Calu3 (cell line): Measurements from ENCODE around the gene NLGN1. TPM values are rescaled to one million over a fixed set of nuclear protein-coding genes. Genes with fewer than 3 reads are reported as not detected.
"Not testable (repeated sequence)": the region's sequence is repeated elsewhere in the genome, so short reads cannot be mapped to it uniquely, and the experiment has no call there.

ENCODE experiments used
- BruUV-seq: library from RNA; stranded (reverse); fragments of 400-500 nt; replicated peaks from 2 replicates; lab custom pipeline; 2021; lab: Mats Ljungman, UMichigan
- CTCF ChIA-PET: fragments of 300-600 bp; sonication (Branson Sonifier 250); formaldehyde crosslinking; loops from one replicate; lab custom pipeline; 2022; ENCODE audit warnings: antibody characterized with exemption; lab: Charles Lee
- DNase-seq: peaks from one replicate; pipeline ENCODE4 v3.0.0; 2022
- H3K27ac Mint-ChIP-seq: one replicate; pipeline ENCODE4 v1.8.0; 2022; ENCODE audit warnings: mixed read lengths; ENCODE audit not compliant: unreplicated experiment
- H3K27me3 Mint-ChIP-seq: one replicate; pipeline ENCODE4 v1.8.0; 2022; ENCODE audit warnings: mixed read lengths; ENCODE audit not compliant: unreplicated experiment
- H3K36me3 Mint-ChIP-seq: one replicate; pipeline ENCODE4 v1.8.0; 2022; ENCODE audit warnings: mild to moderate bottlenecking, moderate library complexity, mixed read lengths; ENCODE audit not compliant: insufficient read depth, unreplicated experiment
- H3K4me1 Mint-ChIP-seq: one replicate; pipeline ENCODE4 v1.8.0; 2022; ENCODE audit warnings: mild to moderate bottlenecking, low read depth, mixed read lengths; ENCODE audit not compliant: unreplicated experiment
- H3K4me3 Mint-ChIP-seq: one replicate; pipeline ENCODE4 v1.8.0; 2022; ENCODE audit warnings: mild to moderate bottlenecking, low read depth, moderate library complexity, mixed read lengths; ENCODE audit not compliant: unreplicated experiment
- H3K9me3 Mint-ChIP-seq: one replicate; pipeline ENCODE4 v1.8.0; 2022; ENCODE audit warnings: low read depth, mixed read lengths; ENCODE audit not compliant: unreplicated experiment
- intact Hi-C: fragments of 100-400 bp; cut with micrococcal nuclease; formaldehyde crosslinking; loops from one replicate; pipeline ENCODE4 v1.10.0; 2022; ENCODE audit not compliant: unreplicated experiment
- total RNA-seq: library from RNA; stranded (reverse); gene quantifications from 2 replicates; pipeline ENCODE4 v1.2.3, GENCODE V29; 2022
- TF ChIP-seq, protein P1 (sequence below): fragments of 200-600 bp; IDR thresholded peaks from one replicate; pipeline ENCODE4 v1.8.0; 2022; ENCODE audit warnings: antibody characterized with exemption; ENCODE audit not compliant: unreplicated experiment

Gene NLGN1
- total RNA-seq, 1 experiment from 2014 or later = 2.6 TPM

- Mint-ChIP-seq H3K36me3 (no peaks in the 10 kb centered on the region), H3K4me1 (no peaks in the 10 kb centered on the region), H3K4me3 (no peak overlapping the region), H3K9me3 (peaks cover 2% of the 10 kb centered on the region), H3K27ac (no peak overlapping the region), H3K27me3 (no peaks in the 10 kb centered on the region)
- no peak for DNase-seq
- TF ChIP-seq, protein P1, sequence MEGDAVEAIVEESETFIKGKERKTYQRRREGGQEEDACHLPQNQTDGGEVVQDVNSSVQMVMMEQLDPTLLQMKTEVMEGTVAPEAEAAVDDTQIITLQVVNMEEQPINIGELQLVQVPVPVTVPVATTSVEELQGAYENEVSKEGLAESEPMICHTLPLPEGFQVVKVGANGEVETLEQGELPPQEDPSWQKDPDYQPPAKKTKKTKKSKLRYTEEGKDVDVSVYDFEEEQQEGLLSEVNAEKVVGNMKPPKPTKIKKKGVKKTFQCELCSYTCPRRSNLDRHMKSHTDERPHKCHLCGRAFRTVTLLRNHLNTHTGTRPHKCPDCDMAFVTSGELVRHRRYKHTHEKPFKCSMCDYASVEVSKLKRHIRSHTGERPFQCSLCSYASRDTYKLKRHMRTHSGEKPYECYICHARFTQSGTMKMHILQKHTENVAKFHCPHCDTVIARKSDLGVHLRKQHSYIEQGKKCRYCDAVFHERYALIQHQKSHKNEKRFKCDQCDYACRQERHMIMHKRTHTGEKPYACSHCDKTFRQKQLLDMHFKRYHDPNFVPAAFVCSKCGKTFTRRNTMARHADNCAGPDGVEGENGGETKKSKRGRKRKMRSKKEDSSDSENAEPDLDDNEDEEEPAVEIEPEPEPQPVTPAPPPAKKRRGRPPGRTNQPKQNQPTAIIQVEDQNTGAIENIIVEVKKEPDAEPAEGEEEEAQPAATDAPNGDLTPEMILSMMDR = no peak
- intact Hi-C loops = no loop called here
- CTCF ChIA-PET = no interaction called here
- BruUV-seq = no TSS peak
Measured at GRCh38 chr3:174208161-174208560, 810.6 kb downstream of the NLGN1 start.

DNA sequence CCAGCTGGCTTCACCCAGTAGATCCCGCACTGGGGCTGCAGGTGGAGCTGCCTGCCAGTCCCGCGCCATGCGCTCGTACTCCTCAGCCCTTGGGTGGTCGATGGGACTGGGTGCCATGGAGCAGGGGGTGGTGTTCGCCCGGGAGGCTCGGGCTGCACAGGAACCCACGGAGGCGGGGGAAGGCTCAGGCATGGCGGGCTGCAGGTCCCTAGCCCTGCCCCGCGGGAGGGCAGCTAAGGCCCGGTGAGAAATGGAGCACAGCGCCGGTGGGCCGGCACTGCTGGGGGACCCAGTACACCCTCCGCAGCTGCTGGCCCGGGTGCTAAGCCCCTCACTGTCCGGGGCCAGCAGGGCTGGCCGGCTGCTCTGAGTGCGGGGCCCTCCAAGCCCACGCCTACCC lies 814.4 kb downstream of the NLGN1 start:
- H3K27ac Mint-ChIP-seq, H3K4me1 Mint-ChIP-seq, H3K36me3 Mint-ChIP-seq, BruUV-seq, DNase-seq, H3K27me3 Mint-ChIP-seq, CTCF ChIA-PET, intact Hi-C loops, H3K4me3 Mint-ChIP-seq, H3K9me3 Mint-ChIP-seq: not testable (repeated sequence)

DNA sequence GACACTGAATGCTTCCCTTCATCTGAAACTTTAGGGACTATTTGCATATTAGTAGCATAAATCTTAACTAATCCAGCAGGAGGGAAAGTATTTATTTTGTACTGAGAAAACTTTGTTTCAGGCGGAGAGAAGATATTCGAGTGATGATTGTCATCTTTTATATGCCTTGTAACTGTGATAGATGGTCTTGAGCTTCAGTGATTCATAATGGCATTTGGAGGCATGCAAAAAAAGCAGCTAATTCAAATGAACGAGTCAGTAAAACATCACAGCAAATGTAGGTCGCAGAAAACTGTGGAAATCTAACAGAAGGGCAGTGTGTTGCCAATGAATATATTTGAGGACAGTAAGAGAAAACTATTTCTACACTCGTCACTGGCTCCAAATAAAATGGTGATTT lies 817.9 kb downstream of the NLGN1 start:
- Mint-ChIP-seq H3K9me3 (peaks cover 2% of the 10 kb centered on the region), H3K4me1 (no peaks in the 10 kb centered on the region), H3K27me3 (no peaks in the 10 kb centered on the region), H3K4me3 (no peak overlapping the region), H3K36me3 (no peaks in the 10 kb centered on the region), H3K27ac (no peak overlapping the region)
- intact Hi-C loops = no loop called here
- DNase-seq = no peak
- CTCF ChIA-PET = no interaction called here
- no TSS peak for BruUV-seq
- TF ChIP-seq, protein P1 = no peak

GRCh38 chr3:174216019-174216418 lies 818.5 kb downstream of the NLGN1 start:
- H3K27me3 Mint-ChIP-seq = no peaks in the 10 kb centered on the region
- intact Hi-C loops = no loop called here
- H3K36me3 Mint-ChIP-seq = no peaks in the 10 kb centered on the region
- no TSS peak for BruUV-seq
- CTCF ChIA-PET = no interaction called here
- no peak for DNase-seq
- no peak overlapping the region for H3K4me3 Mint-ChIP-seq
- TF ChIP-seq, protein P1 = no peak
- no peaks in the 10 kb centered on the region for H3K4me1 Mint-ChIP-seq
- peaks cover 2% of the 10 kb centered on the region for H3K9me3 Mint-ChIP-seq
- H3K27ac Mint-ChIP-seq = no peak overlapping the region

- CTCF ChIA-PET = interaction anchor here (0.7 kb wide), 1 partner anchor 89 kb away, joined by 3 read pairs; no protein-coding TSS in a partner anchor
- intact Hi-C loops = no loop called here
- TF ChIP-seq, protein P1 = no peak
- Mint-ChIP-seq H3K27ac (no peak overlapping the region), H3K4me3 (no peak overlapping the region), H3K9me3 (peaks cover 2% of the 10 kb centered on the region), H3K36me3 (no peaks in the 10 kb centered on the region), H3K4me1 (no peaks in the 10 kb centered on the region), H3K27me3 (no peaks in the 10 kb centered on the region)
- DNase-seq = no peak
- BruUV-seq = no TSS peak
Measured at GRCh38 chr3:174216946-174217718, 819.6 kb downstream of the NLGN1 start.
